HG02943 (cell line): ENCODE measurements around the gene JADE2.

Source experiments
- ATAC-seq: cut with Tn5 transposase; IDR thresholded peaks from one replicate; pipeline ENCODE4 v1.9.1; 2021; ENCODE audit warnings: mild to moderate bottlenecking, low read depth, moderate library complexity; ENCODE audit not compliant: unreplicated experiment

The JADE2 gene

GRCh38 chr5:134527156-134527960 is 1.9 kb downstream of the JADE2 start:
- ATAC-seq: no peak

GRCh38 chr5:134527961-134528424 is 2.5 kb downstream of the JADE2 start:
- ATAC-seq: no peak

DNA sequence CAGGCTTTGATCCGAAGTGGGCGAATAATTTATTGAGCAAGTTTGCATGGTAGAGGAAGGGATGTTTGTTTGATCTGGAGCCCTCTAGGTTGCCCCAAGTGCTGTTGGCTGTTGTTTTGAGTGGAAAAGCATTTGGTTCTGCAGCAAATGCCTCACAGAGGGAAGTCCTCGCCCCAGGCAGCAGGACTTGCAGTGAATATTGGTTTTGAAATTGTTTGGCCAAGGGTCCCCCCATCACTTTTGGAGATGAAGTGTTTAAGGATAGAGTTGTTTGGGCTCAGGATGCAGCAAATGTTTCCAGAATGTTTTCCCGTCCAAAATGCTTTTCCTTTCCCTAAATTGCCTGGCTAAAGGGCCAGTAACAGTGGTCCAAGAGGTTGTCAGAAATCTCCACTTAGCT is 3.1 kb downstream of the JADE2 start:
- no peak for ATAC-seq

GRCh38 chr5:134529460-134529859 is 4.0 kb downstream of the JADE2 start:
- no peak for ATAC-seq

DNA sequence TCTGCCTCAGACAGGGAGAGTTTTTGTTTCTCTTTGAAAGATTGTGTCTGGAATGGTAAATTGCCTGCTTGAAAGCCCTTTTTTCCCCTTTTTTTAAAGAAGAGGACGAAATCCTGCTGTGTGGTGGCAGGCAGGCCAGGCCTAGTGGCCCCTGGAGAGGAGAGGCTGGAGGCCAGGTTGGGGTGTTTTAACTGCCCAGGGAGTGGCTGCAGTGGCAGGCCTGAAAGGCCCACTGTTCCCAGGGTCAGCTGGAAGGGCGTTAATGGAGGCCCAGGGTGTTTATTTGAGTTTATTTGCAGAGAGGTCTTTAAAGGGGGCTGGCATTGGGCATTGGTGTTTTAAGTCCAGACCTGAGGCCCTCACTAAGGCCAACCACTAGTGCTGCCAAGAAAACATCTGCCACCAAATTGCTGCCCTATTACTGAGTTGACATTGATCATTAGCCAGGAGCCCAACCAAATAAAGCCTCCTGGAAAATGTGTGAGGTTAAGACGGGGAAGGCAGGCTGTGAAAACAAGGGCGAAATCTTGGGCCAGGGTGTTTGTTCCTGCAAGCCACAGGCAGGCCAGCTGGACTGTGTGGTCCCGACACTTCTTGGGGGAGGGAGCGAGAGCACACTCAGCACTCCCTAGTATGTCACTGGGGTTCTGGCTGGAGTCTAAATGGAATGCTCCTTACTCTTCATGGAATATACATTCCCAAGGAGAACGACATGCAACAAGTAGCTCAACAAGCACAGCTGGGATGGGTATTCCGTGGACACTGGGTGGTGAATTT is 5.0 kb downstream of the JADE2 start:
- ATAC-seq: no peak

DNA sequence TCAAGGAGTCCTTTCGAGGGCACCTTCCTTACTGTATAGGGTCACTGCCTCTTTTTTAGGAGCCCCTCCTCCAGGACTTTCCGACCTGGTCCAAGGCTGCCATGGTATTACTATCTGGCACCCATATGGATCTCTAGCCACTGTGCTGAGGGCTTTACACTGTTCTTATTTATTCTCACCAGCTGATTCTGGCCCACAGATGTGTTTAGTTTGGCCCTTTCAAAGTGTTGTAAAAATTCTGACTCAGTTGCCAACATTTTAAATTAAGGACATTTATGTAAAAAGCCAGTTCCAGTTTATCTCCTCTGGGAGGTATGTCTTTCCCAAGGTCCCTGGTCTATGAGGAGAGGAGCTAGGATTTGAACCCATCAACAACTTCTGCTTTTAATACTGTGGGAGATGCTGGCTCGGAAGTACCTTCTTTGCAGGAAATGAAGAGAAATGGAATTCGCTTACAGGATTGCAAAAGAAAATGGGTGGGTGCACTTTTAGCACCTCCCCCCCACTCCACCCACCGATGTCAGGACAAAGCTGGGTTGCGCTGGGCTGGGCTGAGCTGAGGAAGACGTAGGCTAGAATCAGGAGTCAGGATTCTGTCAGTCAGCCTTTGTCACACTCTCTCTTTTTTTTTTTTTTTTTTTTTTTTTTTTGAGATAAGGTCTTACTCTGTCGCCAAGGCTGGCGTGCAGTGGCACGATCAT is 7.8 kb downstream of the JADE2 start:
- ATAC-seq: no peak

DNA sequence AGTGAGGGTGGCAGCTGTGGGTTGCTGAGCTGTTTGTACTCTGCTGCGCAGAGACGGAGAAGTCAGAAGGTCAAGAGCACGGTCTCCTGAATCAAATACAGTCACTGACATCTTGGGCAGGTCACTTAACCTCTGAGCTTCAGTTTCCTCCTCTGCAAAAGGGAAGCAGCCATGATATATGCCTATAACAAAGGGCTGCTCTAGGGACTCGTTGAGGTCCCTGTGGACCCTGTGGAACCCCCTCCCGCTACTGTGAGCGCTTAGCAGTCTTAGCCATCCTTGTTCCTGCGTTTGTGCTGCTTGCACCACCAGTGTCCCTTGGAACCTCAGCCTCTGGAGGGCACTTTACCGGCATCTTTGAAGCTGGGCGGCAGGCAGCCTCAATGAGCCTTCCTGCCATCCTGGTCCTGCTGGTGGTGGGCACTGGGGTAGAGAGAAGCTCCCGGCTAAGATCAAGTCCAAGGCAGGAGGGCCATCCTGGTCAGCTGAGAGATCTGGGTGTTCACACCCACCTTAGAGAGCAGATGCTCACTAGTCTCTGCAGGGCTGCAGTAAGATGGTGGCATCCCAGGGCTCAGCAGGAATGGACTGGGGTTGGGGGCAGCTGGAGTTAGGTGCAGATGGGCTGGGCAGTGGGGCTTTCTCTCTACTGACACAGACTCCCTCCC is 8.7 kb downstream of the JADE2 start:
- no peak for ATAC-seq

DNA sequence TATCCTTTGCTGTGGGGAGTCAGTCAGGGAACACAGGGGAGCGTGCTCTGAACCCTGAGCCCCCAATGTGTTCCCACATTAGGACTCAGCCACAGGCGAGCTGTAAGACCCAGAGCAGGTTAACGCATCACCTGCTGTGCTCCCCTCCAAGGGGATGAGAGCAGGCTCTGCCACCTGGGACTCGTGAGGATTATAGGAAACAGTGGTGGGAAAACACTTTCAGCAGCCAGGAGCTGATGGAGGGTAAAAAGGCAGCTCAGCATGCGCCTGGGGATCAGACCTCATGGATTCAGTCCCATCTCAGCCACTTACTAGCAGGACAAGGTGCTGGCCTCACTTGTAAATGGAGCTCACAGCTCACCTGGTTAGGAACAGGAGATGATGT is 9.2 kb downstream of the JADE2 start:
- no peak for ATAC-seq

DNA sequence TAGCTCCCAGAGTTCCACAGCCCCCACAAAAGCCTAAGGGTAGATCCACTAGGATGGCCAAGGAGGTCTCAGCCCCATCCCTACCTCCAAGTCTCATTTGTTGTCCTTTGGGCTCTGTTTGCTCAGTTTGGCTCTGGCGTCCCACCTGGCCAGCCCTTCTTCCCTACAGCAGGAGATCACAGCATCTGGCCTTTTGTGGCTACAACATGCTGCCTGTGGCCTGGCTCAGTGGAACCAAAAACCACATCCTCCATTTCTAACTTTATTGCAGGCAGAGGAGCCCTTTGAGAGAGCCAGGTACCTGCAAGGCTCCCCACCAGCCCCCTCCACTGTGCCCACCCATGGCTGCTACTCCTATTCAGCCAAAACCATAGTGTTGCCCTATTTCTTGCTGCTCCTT is 11.4 kb downstream of the JADE2 start:
- ATAC-seq: no peak

DNA sequence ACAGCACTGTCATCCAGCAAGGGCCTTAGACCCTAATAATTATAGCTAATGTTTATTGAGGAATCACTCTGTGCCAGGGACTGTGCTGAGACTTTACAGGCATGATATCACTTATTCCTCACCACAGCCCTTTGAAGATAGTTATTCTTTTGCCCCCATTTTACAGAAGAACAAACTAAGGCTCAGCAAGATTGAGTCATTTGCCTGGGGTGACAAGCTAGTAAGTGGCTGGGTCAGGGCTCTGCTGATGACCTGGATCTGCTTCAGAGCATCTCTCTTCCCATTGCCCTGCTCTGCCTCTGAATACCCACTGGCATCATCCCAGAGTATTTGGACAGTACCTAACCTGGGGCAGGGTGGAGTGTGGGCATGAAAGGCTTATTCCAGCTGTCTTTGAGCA is 11.8 kb downstream of the JADE2 start:
- ATAC-seq: no peak

- ATAC-seq: no peak
These were observed 12.8 kb downstream of the JADE2 start for GRCh38 chr5:134538296-134538695.

- ATAC-seq: no peak
These were observed 14.3 kb downstream of the JADE2 start for GRCh38 chr5:134539732-134540131.

GRCh38 chr5:134540747-134541733 is 15.6 kb downstream of the JADE2 start:
- ATAC-seq: no peak

- no peak for ATAC-seq
These were observed 16.4 kb downstream of the JADE2 start for GRCh38 chr5:134541736-134542376.

DNA sequence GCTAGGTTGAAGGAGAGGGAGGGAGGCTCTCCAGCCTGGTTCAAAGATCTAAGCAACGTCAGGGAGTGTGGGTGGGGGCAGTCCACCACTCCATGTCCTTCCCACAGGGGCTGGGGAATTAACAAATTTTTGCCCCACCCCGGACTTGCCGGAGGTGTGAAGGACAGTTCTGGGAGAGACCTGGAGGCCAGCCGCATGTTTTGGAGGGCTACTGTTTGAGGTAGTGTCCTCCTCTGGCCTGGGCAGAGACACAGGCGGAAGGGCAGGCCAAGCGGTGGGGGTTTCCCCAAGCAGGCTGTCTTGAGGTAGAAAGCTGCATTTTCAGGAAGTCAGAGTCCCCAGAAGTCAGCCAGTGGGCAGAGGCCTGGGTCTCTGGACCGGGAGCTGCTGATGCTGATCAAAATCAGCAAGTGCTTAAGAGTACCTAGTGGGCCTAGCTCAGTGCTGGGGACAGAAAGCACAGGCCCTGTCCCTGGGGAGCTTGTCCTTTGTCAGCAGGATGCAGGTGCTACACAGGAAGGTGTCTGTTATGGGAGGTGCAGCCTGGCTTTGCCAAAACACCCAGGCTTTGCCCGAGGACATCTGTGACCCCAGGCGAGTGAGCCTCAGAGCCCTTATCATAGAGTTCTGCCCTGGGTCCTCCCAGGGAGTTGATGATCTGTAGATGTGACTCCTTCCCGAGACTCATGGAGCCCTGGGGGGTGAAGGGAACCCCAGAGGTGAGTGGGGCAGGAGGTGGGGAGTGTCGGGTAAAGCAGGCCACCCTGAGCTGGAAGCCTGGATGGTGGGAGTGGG is 18.5 kb downstream of the JADE2 start:
- ATAC-seq: peak; percentile 50

DNA sequence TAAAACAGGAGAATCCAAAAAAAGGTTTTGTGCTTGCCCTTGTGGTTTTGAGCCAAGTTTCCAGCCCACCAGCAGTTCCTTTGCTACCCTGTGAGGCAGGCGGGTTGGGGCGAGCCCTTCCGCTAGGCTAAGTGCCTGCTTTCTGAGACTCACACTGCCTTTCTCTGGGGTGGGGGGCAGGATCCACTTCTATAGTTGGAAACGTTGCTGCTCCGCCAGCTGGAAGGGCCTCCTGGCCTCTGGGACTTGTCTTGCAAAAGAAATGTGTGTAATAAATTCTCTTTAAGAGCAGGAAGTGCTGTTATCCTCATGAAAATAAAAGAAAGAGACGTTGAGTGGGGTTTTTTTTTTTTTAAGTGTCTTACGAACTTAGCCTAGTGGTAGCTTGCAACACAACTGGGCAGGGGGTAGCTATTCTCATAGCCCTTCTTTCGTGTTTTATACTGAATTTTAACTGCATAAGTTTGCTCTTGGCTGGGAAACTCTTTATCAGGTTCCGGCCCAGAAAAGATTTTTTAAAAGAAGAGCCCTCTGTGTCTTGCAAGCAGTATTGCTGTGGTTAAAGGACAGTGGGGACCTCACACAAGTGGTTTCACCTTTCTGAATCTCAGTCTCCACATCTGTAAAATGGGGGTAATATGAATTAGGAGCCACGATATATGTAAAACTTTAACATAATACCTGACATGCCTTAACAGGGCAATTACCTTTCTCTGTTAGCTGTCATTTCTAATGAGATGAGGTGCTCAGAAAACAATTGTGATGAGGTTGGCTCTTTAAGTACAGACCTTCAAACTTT is 19.8 kb downstream of the JADE2 start:
- ATAC-seq: no peak

DNA sequence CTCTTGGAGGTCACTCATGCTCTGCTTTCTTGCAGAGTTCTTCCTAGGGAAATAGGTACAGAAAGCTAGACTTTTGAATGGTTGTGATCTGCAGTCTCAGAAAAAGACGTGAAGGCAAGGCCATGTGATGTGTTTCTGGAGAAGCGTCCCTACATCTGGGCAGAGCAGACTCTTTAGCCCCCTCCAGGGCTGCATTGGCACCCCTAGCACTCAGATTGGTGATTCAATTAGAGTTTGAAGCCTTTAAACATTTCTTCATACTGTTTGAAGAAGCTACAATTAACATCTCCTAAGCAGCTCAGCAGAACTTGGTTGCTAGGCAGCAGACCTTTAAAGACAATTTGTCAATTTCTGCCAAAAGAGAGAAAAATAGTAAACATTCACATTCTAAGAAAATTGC is 21.6 kb downstream of the JADE2 start:
- ATAC-seq: no peak
